Mesothelial cell of epicardium (in vitro differentiated cells): Measurements from ENCODE around the gene GAR1. TPM values are rescaled to one million over a fixed set of nuclear protein-coding genes. Genes with fewer than 3 reads are reported as not detected.
"Not testable (repeated sequence)": the region's sequence is repeated elsewhere in the genome, so short reads cannot be mapped to it uniquely, and the experiment has no call there.

Experiments
- DNase-seq, 2 experiments: peaks; one replicate each; pipeline ENCODE4 v3.0.0; 2021; ENCODE audit warnings: low spot score in 2 of 2; ENCODE audit not compliant: unreplicated experiment in 2 of 2
- H3K27ac Mint-ChIP-seq: 2 replicates; pipeline ENCODE4 v1.8.0; 2021; ENCODE audit warnings: mixed read lengths
- H3K27me3 Mint-ChIP-seq: 2 replicates; pipeline ENCODE4 v1.8.0; 2021; ENCODE audit warnings: low read depth, mixed read lengths
- H3K36me3 Mint-ChIP-seq: 2 replicates; pipeline ENCODE4 v1.8.0; 2021; ENCODE audit warnings: mixed read lengths
- H3K4me1 Mint-ChIP-seq: 2 replicates; pipeline ENCODE4 v1.8.0; 2021; ENCODE audit warnings: mixed read lengths
- H3K4me3 Mint-ChIP-seq: 2 replicates; pipeline ENCODE4 v1.8.0; 2021; ENCODE audit warnings: mild to moderate bottlenecking, moderate library complexity, mixed read lengths
- H3K9me3 Mint-ChIP-seq: 2 replicates; pipeline ENCODE4 v1.8.0; 2021; ENCODE audit warnings: mixed read lengths
- total RNA-seq: library from RNA; stranded (reverse); gene quantifications from 3 replicates; pipeline ENCODE4 v1.2.1, GENCODE V29; 2021
- TF ChIP-seq, protein P1 (sequence below): fragments of 200-600 bp; sonication (generic); IDR thresholded peaks from one replicate; pipeline ENCODE4 v1.5.0; 2021; ENCODE audit warnings: antibody characterized with exemption; ENCODE audit not compliant: unreplicated experiment

The GAR1 gene
- 25.6 to 29.5 TPM (median 27.8 TPM) in 3 replicates for total RNA-seq

DNA sequence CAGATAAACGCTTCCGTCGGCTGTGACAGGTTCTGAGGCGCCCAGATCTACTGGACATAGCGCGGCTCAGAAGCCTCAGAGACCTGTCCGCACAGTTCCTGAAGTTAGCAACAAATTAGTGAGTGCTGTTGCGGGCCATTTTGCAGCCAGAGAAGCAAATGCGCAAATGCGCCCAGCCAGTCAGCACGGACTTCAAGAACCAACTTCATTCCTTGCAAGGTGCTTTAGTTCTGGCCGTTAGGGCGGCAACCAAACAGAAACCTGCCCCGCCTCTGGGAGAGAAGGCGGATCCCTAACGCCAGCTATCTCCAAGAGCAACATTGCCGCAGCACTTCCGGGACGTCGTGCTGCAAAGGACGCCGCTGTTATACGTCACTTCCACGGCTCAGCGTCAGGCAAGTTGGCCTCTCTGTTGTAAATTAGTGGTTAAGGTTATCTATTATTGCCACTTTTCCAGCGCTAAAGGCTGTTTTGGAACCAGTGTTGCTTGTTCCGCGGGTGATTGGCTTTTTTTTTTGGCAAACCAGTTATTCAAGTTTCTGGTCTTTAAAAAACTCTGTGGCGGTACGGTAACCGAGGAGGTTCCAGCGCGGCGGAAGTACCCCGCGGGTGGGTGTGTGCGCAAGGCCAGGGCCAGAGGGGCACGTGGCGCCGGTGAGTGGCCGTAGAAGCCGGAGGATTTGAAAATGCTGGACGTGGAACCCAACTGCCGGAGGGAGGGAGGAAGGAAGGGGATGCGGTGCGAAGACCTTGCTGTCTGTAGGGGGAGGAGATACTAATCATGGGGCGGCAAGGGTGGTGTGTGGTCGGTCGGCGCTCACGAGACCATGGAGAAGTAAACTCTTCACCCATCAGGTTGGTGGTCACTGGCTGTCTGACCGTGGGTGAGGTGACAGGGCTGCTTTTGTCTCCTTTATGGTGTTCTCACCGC, at the start of gene GAR1:
GAR1 (plus strand) TSS at position 612 of the 931 bp plus-strand sequence. CDS start 403 bp downstream, outside the sequence.
- peak within 1 kb of the TSS; percentile 97 for H3K4me3 Mint-ChIP-seq
- H3K9me3 Mint-ChIP-seq = no peaks in the 10 kb centered on the region
- no peaks in the 10 kb centered on the region for H3K27me3 Mint-ChIP-seq
- H3K27ac Mint-ChIP-seq = peak within 1 kb of the TSS; percentile 97
- H3K36me3 Mint-ChIP-seq = peaks cover 10% of the 10 kb centered on the region
- H3K4me1 Mint-ChIP-seq = peaks cover 40% of the 10 kb centered on the region
- DNase-seq = peak; percentile 77 to 83
- TF ChIP-seq, protein P1, sequence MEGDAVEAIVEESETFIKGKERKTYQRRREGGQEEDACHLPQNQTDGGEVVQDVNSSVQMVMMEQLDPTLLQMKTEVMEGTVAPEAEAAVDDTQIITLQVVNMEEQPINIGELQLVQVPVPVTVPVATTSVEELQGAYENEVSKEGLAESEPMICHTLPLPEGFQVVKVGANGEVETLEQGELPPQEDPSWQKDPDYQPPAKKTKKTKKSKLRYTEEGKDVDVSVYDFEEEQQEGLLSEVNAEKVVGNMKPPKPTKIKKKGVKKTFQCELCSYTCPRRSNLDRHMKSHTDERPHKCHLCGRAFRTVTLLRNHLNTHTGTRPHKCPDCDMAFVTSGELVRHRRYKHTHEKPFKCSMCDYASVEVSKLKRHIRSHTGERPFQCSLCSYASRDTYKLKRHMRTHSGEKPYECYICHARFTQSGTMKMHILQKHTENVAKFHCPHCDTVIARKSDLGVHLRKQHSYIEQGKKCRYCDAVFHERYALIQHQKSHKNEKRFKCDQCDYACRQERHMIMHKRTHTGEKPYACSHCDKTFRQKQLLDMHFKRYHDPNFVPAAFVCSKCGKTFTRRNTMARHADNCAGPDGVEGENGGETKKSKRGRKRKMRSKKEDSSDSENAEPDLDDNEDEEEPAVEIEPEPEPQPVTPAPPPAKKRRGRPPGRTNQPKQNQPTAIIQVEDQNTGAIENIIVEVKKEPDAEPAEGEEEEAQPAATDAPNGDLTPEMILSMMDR = no peak

DNA sequence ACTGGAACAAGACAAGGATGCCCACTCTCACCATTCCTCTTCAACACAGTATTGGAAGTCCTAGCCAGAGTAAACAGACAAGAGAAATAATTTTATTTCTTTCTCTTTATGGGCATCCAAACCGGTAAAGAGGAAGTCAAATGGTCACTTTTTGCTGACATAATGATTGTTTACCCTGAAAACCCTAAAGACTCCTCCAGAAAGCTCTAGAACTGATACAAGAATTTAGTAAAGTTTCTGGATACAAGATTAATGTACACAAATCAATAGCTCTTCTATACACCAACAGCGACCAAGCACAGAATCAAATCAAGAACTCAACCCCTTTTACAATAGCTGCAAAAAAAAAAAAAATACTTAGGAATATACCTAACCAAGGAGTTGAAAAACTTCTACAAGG, 33.5 kb upstream of the GAR1 start:
- H3K36me3 Mint-ChIP-seq = peaks cover 73% of the 10 kb centered on the region
- H3K4me3 Mint-ChIP-seq, H3K27ac Mint-ChIP-seq, H3K27me3 Mint-ChIP-seq, DNase-seq, H3K4me1 Mint-ChIP-seq: not testable (repeated sequence)
- peaks cover 58% of the 10 kb centered on the region for H3K9me3 Mint-ChIP-seq

DNA sequence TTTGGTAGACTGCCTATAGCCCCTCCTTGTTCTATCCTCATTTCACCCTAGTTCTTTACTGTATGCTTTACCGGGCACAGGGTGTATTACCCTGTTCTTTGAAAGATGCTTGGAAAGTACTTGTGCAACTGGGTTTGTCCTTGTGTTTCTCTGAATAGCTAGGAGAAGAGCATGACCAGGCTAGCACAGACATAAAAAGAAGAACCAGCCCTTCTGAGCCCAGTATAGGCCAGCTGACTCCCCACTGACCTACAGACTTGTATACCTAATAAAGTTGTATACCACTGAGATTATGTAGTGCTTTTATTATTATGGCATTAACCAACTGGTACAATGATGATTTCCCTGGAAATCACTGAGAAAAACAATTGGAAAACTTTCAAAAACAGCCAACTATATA, 28.7 kb upstream of the GAR1 start:
- Mint-ChIP-seq H3K4me3 (no peak overlapping the region), H3K27ac (no peak overlapping the region), H3K27me3 (no peaks in the 10 kb centered on the region), H3K9me3 (peaks cover 57% of the 10 kb centered on the region), H3K4me1 (no peaks in the 10 kb centered on the region), H3K36me3 (peaks cover 83% of the 10 kb centered on the region)
- TF ChIP-seq, protein P1 = no peak
- DNase-seq = no peak

DNA sequence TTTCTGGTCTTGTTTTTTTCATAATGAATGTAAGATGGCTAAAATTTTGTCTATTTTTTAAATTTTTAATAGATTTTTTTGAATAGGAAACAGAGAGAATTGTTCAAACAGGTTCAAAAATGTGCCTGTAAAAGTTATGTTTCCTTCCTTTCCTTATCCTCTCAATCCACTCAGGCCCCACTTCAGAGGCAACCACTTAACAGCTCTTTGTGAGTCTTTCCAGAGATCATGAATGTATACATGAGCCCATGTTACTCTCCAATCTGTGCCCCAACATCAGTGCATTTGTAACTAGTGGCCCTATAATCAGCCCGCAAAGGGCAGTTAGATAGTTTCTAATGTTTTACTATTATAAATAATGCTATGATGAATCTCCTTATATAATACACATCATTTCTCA, 27.8 kb upstream of the GAR1 start:
- Mint-ChIP-seq H3K4me1 (no peaks in the 10 kb centered on the region), H3K4me3 (no peak overlapping the region), H3K27me3 (no peaks in the 10 kb centered on the region), H3K36me3 (peaks cover 80% of the 10 kb centered on the region), H3K9me3 (peaks cover 53% of the 10 kb centered on the region), H3K27ac (no peak overlapping the region)
- DNase-seq = no peak
- TF ChIP-seq, protein P1 = no peak

DNA sequence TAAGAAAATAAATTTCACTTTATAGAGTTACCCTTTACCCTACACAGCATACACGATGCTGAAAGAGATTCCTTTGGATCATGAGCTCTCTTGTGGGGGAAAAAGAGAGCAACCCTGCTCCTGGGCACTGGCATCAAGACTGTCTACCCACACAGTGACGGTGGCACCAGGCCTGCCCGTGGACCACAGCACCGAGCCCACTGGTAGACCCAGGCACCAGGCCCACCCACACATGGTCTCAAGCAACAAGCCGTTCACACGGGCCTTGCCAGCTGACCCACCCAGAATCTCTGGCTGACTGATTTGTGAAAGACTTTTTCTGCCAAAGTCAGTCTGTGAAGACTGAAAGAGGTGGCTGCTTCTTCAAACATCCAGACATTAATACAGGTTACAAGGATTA, 20.5 kb upstream of the GAR1 start:
- no peak for DNase-seq
- Mint-ChIP-seq H3K4me3 (no peak overlapping the region), H3K4me1 (peaks cover 12% of the 10 kb centered on the region), H3K36me3 (peaks cover 88% of the 10 kb centered on the region), H3K9me3 (peaks cover 73% of the 10 kb centered on the region), H3K27ac (no peak overlapping the region), H3K27me3 (no peaks in the 10 kb centered on the region)
- TF ChIP-seq, protein P1 = no peak

DNA sequence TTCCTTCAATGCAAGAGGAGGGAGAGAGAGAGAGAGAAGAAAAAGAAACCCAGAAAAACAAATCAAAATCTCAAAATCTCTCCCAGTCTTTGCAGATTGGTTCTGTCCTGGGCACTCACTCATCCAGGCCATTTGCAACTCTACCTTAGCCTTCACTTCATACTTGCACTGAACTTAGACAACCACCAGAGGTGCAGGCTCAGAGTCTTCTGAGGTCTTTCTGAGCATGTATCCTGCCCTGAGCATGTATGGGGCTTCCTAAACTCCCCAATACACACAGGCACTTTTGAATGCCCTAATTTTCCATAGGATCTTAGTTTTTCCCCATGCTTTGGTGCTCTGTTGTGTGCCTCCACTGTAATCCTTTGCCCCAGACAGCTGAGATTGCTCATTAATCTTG, 16.7 kb upstream of the GAR1 start:
- H3K9me3 Mint-ChIP-seq = peaks cover 46% of the 10 kb centered on the region
- no peak for DNase-seq
- H3K27me3 Mint-ChIP-seq = no peaks in the 10 kb centered on the region
- no peak overlapping the region for H3K27ac Mint-ChIP-seq
- H3K4me1 Mint-ChIP-seq = peaks cover 37% of the 10 kb centered on the region
- H3K36me3 Mint-ChIP-seq = peaks cover 57% of the 10 kb centered on the region
- peak overlapping the region; percentile 87 for H3K4me3 Mint-ChIP-seq
- TF ChIP-seq, protein P1 = no peak
